ENCODE measurements around the gene B4GALT7. TPM values are rescaled to one million over a fixed set of nuclear protein-coding genes. Genes with fewer than 3 reads are reported as not detected.

B4GALT7 gene
- total RNA-seq, 1 experiment from 2014 or later = 21.7 TPM

DNA sequence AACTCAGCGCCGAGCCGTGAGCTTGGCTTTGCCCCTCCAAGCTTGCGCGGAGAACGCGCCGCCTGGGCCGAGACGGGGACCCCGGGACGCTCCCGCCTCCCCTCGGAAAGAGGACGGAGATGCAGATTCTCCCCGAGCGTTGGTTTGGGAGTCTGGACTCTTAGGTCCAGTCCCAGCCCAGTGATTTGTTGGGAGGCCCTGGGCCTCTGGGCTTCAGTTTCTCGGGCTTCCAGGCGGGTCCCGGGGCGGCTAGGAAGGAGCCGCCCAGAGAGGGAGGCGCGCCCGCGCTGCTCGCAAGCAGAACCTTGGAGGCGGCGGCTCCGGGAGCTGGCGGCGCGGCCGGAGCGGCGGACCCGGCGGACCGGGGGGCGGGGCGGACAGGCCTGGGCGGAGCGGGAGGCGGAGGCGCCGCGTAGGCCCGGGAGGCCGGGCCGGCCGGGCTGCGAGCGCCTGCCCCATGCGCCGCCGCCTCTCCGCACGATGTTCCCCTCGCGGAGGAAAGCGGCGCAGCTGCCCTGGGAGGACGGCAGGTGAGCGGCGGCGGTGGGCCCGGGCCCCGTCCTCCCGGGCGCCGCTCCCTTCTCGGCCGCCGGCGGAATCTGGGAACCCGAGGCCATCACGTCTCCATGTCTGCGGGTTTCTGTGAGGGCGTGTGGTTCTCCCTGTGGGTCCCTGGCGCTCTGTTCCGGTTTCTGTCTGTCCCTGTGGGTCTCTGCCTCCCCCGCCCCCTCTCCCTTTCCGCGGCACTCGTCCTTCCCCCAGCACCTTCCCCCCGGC is at the start of gene B4GALT7 (continued):
- TF ChIP-seq, protein P1, sequence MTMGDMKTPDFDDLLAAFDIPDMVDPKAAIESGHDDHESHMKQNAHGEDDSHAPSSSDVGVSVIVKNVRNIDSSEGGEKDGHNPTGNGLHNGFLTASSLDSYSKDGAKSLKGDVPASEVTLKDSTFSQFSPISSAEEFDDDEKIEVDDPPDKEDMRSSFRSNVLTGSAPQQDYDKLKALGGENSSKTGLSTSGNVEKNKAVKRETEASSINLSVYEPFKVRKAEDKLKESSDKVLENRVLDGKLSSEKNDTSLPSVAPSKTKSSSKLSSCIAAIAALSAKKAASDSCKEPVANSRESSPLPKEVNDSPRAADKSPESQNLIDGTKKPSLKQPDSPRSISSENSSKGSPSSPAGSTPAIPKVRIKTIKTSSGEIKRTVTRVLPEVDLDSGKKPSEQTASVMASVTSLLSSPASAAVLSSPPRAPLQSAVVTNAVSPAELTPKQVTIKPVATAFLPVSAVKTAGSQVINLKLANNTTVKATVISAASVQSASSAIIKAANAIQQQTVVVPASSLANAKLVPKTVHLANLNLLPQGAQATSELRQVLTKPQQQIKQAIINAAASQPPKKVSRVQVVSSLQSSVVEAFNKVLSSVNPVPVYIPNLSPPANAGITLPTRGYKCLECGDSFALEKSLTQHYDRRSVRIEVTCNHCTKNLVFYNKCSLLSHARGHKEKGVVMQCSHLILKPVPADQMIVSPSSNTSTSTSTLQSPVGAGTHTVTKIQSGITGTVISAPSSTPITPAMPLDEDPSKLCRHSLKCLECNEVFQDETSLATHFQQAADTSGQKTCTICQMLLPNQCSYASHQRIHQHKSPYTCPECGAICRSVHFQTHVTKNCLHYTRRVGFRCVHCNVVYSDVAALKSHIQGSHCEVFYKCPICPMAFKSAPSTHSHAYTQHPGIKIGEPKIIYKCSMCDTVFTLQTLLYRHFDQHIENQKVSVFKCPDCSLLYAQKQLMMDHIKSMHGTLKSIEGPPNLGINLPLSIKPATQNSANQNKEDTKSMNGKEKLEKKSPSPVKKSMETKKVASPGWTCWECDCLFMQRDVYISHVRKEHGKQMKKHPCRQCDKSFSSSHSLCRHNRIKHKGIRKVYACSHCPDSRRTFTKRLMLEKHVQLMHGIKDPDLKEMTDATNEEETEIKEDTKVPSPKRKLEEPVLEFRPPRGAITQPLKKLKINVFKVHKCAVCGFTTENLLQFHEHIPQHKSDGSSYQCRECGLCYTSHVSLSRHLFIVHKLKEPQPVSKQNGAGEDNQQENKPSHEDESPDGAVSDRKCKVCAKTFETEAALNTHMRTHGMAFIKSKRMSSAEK (CRISPR knock-in tag; IDR thresholded peaks at IDR 0.05; ENCODE audit: borderline replicate concordance) = no peak
- TF ChIP-seq NR2C2 (CRISPR knock-in tag; IDR thresholded peaks at IDR 0.05) = no peak
- TF ChIP-seq CREB1 (CRISPR knock-in tag; IDR thresholded peaks at IDR 0.05) = no peak
- TF ChIP-seq MYBL2 (CRISPR knock-in tag; IDR thresholded peaks at IDR 0.05) = no peak
- TF ChIP-seq, protein P2, sequence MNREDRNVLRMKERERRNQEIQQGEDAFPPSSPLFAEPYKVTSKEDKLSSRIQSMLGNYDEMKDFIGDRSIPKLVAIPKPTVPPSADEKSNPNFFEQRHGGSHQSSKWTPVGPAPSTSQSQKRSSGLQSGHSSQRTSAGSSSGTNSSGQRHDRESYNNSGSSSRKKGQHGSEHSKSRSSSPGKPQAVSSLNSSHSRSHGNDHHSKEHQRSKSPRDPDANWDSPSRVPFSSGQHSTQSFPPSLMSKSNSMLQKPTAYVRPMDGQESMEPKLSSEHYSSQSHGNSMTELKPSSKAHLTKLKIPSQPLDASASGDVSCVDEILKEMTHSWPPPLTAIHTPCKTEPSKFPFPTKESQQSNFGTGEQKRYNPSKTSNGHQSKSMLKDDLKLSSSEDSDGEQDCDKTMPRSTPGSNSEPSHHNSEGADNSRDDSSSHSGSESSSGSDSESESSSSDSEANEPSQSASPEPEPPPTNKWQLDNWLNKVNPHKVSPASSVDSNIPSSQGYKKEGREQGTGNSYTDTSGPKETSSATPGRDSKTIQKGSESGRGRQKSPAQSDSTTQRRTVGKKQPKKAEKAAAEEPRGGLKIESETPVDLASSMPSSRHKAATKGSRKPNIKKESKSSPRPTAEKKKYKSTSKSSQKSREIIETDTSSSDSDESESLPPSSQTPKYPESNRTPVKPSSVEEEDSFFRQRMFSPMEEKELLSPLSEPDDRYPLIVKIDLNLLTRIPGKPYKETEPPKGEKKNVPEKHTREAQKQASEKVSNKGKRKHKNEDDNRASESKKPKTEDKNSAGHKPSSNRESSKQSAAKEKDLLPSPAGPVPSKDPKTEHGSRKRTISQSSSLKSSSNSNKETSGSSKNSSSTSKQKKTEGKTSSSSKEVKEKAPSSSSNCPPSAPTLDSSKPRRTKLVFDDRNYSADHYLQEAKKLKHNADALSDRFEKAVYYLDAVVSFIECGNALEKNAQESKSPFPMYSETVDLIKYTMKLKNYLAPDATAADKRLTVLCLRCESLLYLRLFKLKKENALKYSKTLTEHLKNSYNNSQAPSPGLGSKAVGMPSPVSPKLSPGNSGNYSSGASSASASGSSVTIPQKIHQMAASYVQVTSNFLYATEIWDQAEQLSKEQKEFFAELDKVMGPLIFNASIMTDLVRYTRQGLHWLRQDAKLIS (CRISPR knock-in tag; IDR thresholded peaks at IDR 0.05; ENCODE audit: borderline replicate concordance) = no peak
- TF ChIP-seq, protein P3, sequence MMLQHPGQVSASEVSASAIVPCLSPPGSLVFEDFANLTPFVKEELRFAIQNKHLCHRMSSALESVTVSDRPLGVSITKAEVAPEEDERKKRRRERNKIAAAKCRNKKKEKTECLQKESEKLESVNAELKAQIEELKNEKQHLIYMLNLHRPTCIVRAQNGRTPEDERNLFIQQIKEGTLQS (CRISPR knock-in tag; conservative IDR thresholded peaks at IDR 0.05) = no peak
- no peak for TF ChIP-seq ZNF416 (CRISPR knock-in tag; IDR thresholded peaks at IDR 0.05)
- peak; percentile 98 for TF ChIP-seq SP1 (CRISPR knock-in tag; conservative IDR thresholded peaks at IDR 0.05)
- TF ChIP-seq TCF7 (CRISPR knock-in tag; IDR thresholded peaks at IDR 0.05; ENCODE audit: low read depth) = no peak
- TF ChIP-seq ZNF671 (CRISPR knock-in tag; IDR thresholded peaks at IDR 0.05) = peak; percentile 31; the same call in 1 of the 2 replicates
- TF ChIP-seq ZNF219 (CRISPR knock-in tag; IDR thresholded peaks at IDR 0.05; ENCODE audit: borderline replicate concordance) = no peak
- TF ChIP-seq, protein P4, sequence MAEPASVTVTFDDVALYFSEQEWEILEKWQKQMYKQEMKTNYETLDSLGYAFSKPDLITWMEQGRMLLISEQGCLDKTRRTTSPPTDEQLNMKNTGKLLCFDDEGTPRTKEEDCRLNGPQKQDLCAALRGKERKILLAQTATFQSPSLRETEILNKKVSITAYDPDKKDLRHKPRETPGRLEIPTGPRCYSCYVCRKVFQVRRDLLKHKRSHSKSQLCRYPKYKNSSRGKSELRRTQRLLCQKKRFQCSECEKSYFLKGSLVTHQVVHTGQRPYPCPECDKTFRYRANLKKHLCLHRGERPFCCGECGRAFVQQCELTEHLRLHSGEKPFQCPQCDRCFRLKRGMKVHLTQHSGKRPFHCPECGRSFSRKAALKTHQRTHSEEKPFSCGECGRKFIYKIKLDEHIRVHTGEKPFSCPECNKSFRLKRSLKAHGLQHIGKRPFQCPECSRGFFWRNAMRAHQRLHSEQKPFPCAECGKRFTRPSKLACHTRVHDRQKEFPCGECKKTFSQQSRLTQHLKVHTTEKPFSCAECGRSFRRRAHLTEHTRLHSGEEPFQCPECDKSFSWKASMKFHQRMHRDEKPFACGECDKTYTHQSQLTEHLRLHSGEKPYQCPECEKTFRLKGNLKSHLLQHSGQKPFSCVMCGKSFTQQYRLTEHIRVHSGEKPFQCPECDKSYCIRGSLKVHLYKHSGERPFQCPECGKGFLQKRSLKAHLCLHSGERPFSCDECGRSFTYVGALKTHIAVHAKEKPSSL (CRISPR knock-in tag; conservative IDR thresholded peaks at IDR 0.05) = no peak
- TF ChIP-seq, protein P5, sequence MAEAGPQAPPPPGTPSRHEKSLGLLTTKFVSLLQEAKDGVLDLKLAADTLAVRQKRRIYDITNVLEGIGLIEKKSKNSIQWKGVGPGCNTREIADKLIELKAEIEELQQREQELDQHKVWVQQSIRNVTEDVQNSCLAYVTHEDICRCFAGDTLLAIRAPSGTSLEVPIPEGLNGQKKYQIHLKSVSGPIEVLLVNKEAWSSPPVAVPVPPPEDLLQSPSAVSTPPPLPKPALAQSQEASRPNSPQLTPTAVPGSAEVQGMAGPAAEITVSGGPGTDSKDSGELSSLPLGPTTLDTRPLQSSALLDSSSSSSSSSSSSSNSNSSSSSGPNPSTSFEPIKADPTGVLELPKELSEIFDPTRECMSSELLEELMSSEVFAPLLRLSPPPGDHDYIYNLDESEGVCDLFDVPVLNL (CRISPR knock-in tag; IDR thresholded peaks at IDR 0.05; ENCODE audit: borderline replicate concordance, low read depth) = no peak; the same call in none of the 2 replicates
- TF ChIP-seq GRHL2 (CRISPR knock-in tag; IDR thresholded peaks at IDR 0.05; ENCODE audit: insufficient replicate concordance, severe bottlenecking) = no peak
- TF ChIP-seq, protein P6, sequence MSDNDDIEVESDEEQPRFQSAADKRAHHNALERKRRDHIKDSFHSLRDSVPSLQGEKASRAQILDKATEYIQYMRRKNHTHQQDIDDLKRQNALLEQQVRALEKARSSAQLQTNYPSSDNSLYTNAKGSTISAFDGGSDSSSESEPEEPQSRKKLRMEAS (CRISPR knock-in tag; IDR thresholded peaks at IDR 0.05) = peak; percentile 47; the same call in 1 of the 2 replicates
- no peak for TF ChIP-seq ZBTB21 (CRISPR knock-in tag; IDR thresholded peaks at IDR 0.05; ENCODE audit: borderline replicate concordance)
- TF ChIP-seq, protein P7, sequence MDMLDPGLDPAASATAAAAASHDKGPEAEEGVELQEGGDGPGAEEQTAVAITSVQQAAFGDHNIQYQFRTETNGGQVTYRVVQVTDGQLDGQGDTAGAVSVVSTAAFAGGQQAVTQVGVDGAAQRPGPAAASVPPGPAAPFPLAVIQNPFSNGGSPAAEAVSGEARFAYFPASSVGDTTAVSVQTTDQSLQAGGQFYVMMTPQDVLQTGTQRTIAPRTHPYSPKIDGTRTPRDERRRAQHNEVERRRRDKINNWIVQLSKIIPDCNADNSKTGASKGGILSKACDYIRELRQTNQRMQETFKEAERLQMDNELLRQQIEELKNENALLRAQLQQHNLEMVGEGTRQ (CRISPR knock-in tag; IDR thresholded peaks at IDR 0.05) = peak; percentile 5; the same call in 1 of the 2 replicates
- TF ChIP-seq FOXJ3 (CRISPR knock-in tag; IDR thresholded peaks at IDR 0.05; ENCODE audit: borderline replicate concordance) = no peak
- no peak for TF ChIP-seq NFE2L1 (CRISPR knock-in tag; IDR thresholded peaks at IDR 0.05)
- TF ChIP-seq, protein P8, sequence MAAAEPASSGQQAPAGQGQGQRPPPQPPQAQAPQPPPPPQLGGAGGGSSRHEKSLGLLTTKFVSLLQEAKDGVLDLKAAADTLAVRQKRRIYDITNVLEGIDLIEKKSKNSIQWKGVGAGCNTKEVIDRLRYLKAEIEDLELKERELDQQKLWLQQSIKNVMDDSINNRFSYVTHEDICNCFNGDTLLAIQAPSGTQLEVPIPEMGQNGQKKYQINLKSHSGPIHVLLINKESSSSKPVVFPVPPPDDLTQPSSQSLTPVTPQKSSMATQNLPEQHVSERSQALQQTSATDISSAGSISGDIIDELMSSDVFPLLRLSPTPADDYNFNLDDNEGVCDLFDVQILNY (CRISPR knock-in tag; IDR thresholded peaks at IDR 0.05) = no peak; the same call in 1 of the 2 replicates
- TF ChIP-seq ELF4 (CRISPR knock-in tag; IDR thresholded peaks at IDR 0.05; ENCODE audit: low read depth) = no peak
